ENCODE data around the gene PLBD2. TPM values are rescaled to one million over a fixed set of nuclear protein-coding genes. Genes with fewer than 3 reads are reported as not detected.

Gene PLBD2
- total and polyA plus RNA-seq, 10 of the 15 experiments (the other 5 are each of a cell fraction or from before 2014, with no cell fraction given), result 1.4 to 16.6 (median 5.9) TPM

DNA sequence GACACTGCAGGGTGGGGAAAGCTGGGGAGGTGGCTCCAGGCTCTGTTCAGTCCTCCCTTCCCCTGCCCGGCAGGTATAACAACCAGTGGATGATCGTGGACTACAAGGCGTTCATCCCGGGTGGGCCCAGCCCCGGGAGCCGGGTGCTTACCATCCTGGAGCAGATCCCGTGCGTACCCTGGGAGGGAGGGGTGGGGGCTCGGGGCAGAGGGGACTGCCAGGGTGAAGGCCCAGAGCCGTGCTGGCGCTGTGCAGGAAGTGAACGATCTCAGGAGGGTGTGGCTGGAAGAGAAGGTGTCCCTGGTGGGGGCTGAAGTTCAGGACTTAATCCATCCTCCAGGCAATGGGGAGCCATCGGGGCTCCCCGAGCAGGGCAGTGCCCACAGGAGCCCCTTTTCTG is 26.4 kb downstream of the PLBD2 start:
- Histone ChIP-seq H3K36me3 (ENCODE audit: control insufficient read depth in 2 of 2, insufficient read depth in 2 of 2, low read length in 1 of 2) (no peaks in the 10 kb centered on the region; a peak in 2 of 4 replicates), H3K9ac (ENCODE audit: control insufficient read depth, insufficient read depth, low read length) (no peak overlapping the region), H3K27me3 (replicated peaks in 1 of 2; ENCODE audit: control insufficient read depth in 2 of 2, insufficient read depth in 2 of 2, low read length in 1 of 2) (no peaks in the 10 kb centered on the region), H3K4me2 (ENCODE audit: control insufficient read depth, insufficient read depth) (no peak overlapping the region), H3K79me2 (ENCODE audit: control insufficient read depth, insufficient read depth, low read length) (no peaks in the 10 kb centered on the region), H4K20me1 (ENCODE audit: control insufficient read depth, insufficient read depth) (no peaks in the 10 kb centered on the region), H3K4me3 (no peak overlapping the region), H3K27ac (ENCODE audit: control insufficient read depth, insufficient read depth) (no peak overlapping the region), H3K9me3 (replicated peaks; ENCODE audit: control insufficient read depth, insufficient read depth, low read length) (no peaks in the 10 kb centered on the region), H2AFZ (ENCODE audit: control insufficient read depth, low read depth, low read length) (no peak overlapping the region), H3K4me1 (ENCODE audit: control insufficient read depth, insufficient read depth, low read length) (no peaks in the 10 kb centered on the region; the same call in 1 of the 2 replicates)
- POLR2A ChIA-PET, result no interaction called here
- RAD21 ChIA-PET (ENCODE audit: unreplicated experiment), result no interaction called here
- CTCF ChIA-PET, result no interaction called here
- no peak; the same call in 1 of the 3 replicates for ATAC-seq
- no peak for TF ChIP-seq KLF5 (IDR thresholded peaks at IDR 0.05; ENCODE audit: partially characterized antibody)
- TF ChIP-seq, protein P1, sequence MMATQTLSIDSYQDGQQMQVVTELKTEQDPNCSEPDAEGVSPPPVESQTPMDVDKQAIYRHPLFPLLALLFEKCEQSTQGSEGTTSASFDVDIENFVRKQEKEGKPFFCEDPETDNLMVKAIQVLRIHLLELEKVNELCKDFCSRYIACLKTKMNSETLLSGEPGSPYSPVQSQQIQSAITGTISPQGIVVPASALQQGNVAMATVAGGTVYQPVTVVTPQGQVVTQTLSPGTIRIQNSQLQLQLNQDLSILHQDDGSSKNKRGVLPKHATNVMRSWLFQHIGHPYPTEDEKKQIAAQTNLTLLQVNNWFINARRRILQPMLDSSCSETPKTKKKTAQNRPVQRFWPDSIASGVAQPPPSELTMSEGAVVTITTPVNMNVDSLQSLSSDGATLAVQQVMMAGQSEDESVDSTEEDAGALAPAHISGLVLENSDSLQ (IDR thresholded peaks at IDR 0.05), result no peak
- TF ChIP-seq POU2F2 (IDR thresholded peaks at IDR 0.05; ENCODE audit: borderline replicate concordance, low read depth, low read length), result no peak
- no peak for TF ChIP-seq POLR2AphosphoS2 (IDR thresholded peaks at IDR 0.05; ENCODE audit: low read depth, low read length)
- no peak for TF ChIP-seq BMI1 (IDR thresholded peaks at IDR 0.05; ENCODE audit: borderline replicate concordance)
- TF ChIP-seq HDAC6 (IDR thresholded peaks at IDR 0.05; ENCODE audit: unreplicated experiment), result no peak
- no peak for TF ChIP-seq RELA (IDR thresholded peaks at IDR 0.05; ENCODE audit: borderline replicate concordance, partially characterized antibody)
- TF ChIP-seq, protein P2, sequence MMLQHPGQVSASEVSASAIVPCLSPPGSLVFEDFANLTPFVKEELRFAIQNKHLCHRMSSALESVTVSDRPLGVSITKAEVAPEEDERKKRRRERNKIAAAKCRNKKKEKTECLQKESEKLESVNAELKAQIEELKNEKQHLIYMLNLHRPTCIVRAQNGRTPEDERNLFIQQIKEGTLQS (IDR thresholded peaks at IDR 0.05; ENCODE audit: borderline replicate concordance, extremely low read depth, low read depth, low read length), result no peak
- BruUV-seq (replicated peaks), result no TSS peak
- WGBS (ENCODE audit: insufficient coverage, insufficient replicate concordance, low lambda C conversion rate, missing lambda C conversion rate), result 92% methylated on average over 12 of the region's 14 CpGs
- in situ Hi-C loops (cut with MboI), result no loop called here
- no peak for DNase-seq (ENCODE audit: low read depth, low spot score)
- intact Hi-C loops (cut with micrococcal nuclease; ENCODE audit: unreplicated experiment), result no loop called here
- SMC1A ChIA-PET (ENCODE audit: uncharacterized antibody, unreplicated experiment), result interaction anchor here (0.9 kb wide), 1 partner anchor 58 kb away, joined by 4 read pairs; no protein-coding TSS in a partner anchor
- FAIRE-seq, result no peak

Data from GM12878 (cell line).